Body of pancreas (tissue), 4 donors: ENCODE results near the gene ARMH1. TPM values are rescaled to one million over a fixed set of nuclear protein-coding genes. Genes with fewer than 3 reads are reported as not detected.
"Not testable (repeated sequence)": the region's sequence is repeated elsewhere in the genome, so short reads cannot be mapped to it uniquely, and the experiment has no call there.

ENCODE experiments used
- ATAC-seq: fragments of 150-250 bp; one replicate; pipeline ENCODE4 v1.9.1; 2016
- DNase-seq, 4 donors: peaks; one replicate each; pipeline ENCODE4 v3.0.0-alpha.2; 2019
- H3K27ac ChIP-seq, 4 donors: fragments of 200-600 bp; sonication (generic); 1 replicate in 3 of 4; 2 replicates in 1 of 4; pipeline versions ENCODE4 v1.5.1 to v1.6.1; 2016 to 2019; ENCODE audit warnings: mild to moderate bottlenecking in 1 of 4, mixed read lengths in 1 of 4, moderate library complexity in 1 of 4
- H3K27me3 ChIP-seq, 2 donors: fragments of 200-600 bp; sonication (generic); one replicate each; pipeline ENCODE4 v1.6.0; 2016; ENCODE audit warnings: mild to moderate bottlenecking in 1 of 2
- H3K36me3 ChIP-seq, 2 donors: fragments of 200-600 bp; sonication (generic); replicated peaks in 1 of 2; 2 replicates each; pipeline ENCODE4 v1.5.1; 2016; ENCODE audit warnings: low read depth in 2 of 2; ENCODE audit not compliant: insufficient read depth in 1 of 2
- H3K4me1 ChIP-seq: fragments of 200-600 bp; sonication (generic); one replicate; pipeline ENCODE4 v1.6.0; 2016
- H3K4me3 ChIP-seq, 2 donors: fragments of 200-600 bp; sonication (generic); 1 replicate in 1 of 2; 2 replicates in 1 of 2; pipeline ENCODE4 v1.5.1; 2016 to 2019
- H3K9me3 ChIP-seq, 3 donors: fragments of 200-600 bp; sonication (generic); 1 replicate in 2 of 3; 2 replicates in 1 of 3; pipeline ENCODE4 v1.5.1; 2016
- CTCF ChIP-seq, 7 experiments: fragments of 450-650 bp in 4 of 7; fragments of 200-600 bp in 3 of 7; sonication (generic) in 3 of 7; IDR thresholded peaks; one replicate each; pipeline ENCODE4 v1.5.1; 2016 to 2019; ENCODE audit warnings: antibody characterized with exemption in 7 of 7
- POLR2A ChIP-seq, 3 donors: fragments of 450-650 bp; IDR thresholded peaks; one replicate each; pipeline ENCODE4 v1.6.1; 2016; ENCODE audit warnings: antibody characterized with exemption in 3 of 3, mild to moderate bottlenecking in 2 of 3
- WGBS, 2 donors: methylation state at CpG; one replicate each; pipeline ENCODE4 v1.1.5; 2017; 5-methylcytosine and 5-hydroxymethylcytosine counted together
- intact Hi-C: fragments of 100-400 bp; cut with DNase I; formaldehyde crosslinking; loops from one replicate; pipeline ENCODE4 v1.15.1; 2023
- total RNA-seq, 2 donors: library from RNA; depleted of rRNA; stranded (reverse); fragments of >200 nt; gene quantifications; one replicate each; pipeline ENCODE4 v1.1.0, GENCODE V29; 2016

ARMH1 gene
- total RNA-seq, 2 donors from 2014 or later, result 1.0 TPM; not detected in 1

GRCh38 chr1:44662683-44663030 is 11.9 kb upstream of the ARMH1 start:
- Histone ChIP-seq H3K27ac (peak overlapping the region in 3 of 4 donors; percentile 46 to 62 (median 53)), H3K4me3 (no peak overlapping the region), H3K9me3 (no peaks in the 10 kb centered on the region), H3K4me1 (peaks cover 35% of the 10 kb centered on the region), H3K27me3 (no peaks in the 10 kb centered on the region), H3K36me3 (no peaks in the 10 kb centered on the region)
- TF ChIP-seq CTCF (IDR thresholded peaks at IDR 0.05) (no peak), POLR2A (IDR thresholded peaks at IDR 0.05) (no peak)
- DNase-seq, result no peak
- intact Hi-C loops, result no loop called here
- no peak for ATAC-seq
- WGBS, 2 donors, result 77 to 80% methylated on average over 2 to 5 of the region's 5 CpGs

- DNase-seq, result no peak
- H3K9me3 ChIP-seq, result no peaks in the 10 kb centered on the region
- WGBS, 2 donors, result 93 to 94% methylated on average over 5 of the region's 5 CpGs
Observed at GRCh38 chr1:44663417-44663816, 11.1 kb upstream of the ARMH1 start.

GRCh38 chr1:44664730-44665370 is 9.7 kb upstream of the ARMH1 start:
- 73 to 84% methylated on average over 12 of the region's 12 CpGs for WGBS, 2 donors
- no peak overlapping the region for H3K4me3 ChIP-seq
- DNase-seq (no peak), ATAC-seq (no peak)
- TF ChIP-seq POLR2A (IDR thresholded peaks at IDR 0.05), result no peak
- TF ChIP-seq CTCF (IDR thresholded peaks at IDR 0.05), result no peak
- peaks cover 31% of the 10 kb centered on the region for H3K4me1 ChIP-seq
- H3K27me3 ChIP-seq, result no peaks in the 10 kb centered on the region
- H3K36me3 ChIP-seq, result no peaks in the 10 kb centered on the region
- H3K9me3 ChIP-seq, result no peaks in the 10 kb centered on the region
- intact Hi-C loops, result no loop called here
- H3K27ac ChIP-seq, result no peak overlapping the region

More at GRCh38 chr1:44663417-44663816, 11.1 kb upstream of the ARMH1 start:
- intact Hi-C loops, result no loop called here
- H3K4me3 ChIP-seq, result no peak overlapping the region
- ATAC-seq, result no peak
- H3K27ac ChIP-seq, result no peak overlapping the region
- TF ChIP-seq POLR2A (IDR thresholded peaks at IDR 0.05) (no peak), CTCF (IDR thresholded peaks at IDR 0.05) (no peak)
- H3K27me3 ChIP-seq, result no peaks in the 10 kb centered on the region
- peaks cover 35% of the 10 kb centered on the region for H3K4me1 ChIP-seq
- H3K36me3 ChIP-seq, result no peaks in the 10 kb centered on the region

- ATAC-seq, intact Hi-C loops, H3K27ac ChIP-seq, H3K36me3 ChIP-seq, DNase-seq, H3K4me3 ChIP-seq, H3K27me3 ChIP-seq, H3K9me3 ChIP-seq: not testable (repeated sequence)
- H3K4me1 ChIP-seq, result peaks cover 13% of the 10 kb centered on the region
- WGBS, 2 donors, result 95 to 100% methylated on average over 1 of the region's 1 CpG
Observed at GRCh38 chr1:44666719-44667118, 7.8 kb upstream of the ARMH1 start.

GRCh38 chr1:44670751-44671640 is 3.5 kb upstream of the ARMH1 start:
- peaks cover 23% of the 10 kb centered on the region for H3K4me1 ChIP-seq
- intact Hi-C loops, result no loop called here
- no peaks in the 10 kb centered on the region for H3K9me3 ChIP-seq
- H3K4me3 ChIP-seq, result no peak overlapping the region
- DNase-seq (peak in 1 of 4 donors; percentile 4), ATAC-seq (no peak)
- no peaks in the 10 kb centered on the region for H3K27me3 ChIP-seq
- 79 to 85% methylated on average over 10 of the region's 10 CpGs for WGBS, 2 donors
- no peak overlapping the region for H3K27ac ChIP-seq
- TF ChIP-seq POLR2A (IDR thresholded peaks at IDR 0.05) (no peak), CTCF (IDR thresholded peaks at IDR 0.05) (no peak)
- no peaks in the 10 kb centered on the region for H3K36me3 ChIP-seq
